Stimulated activated CD4-positive, alpha-beta T cell treated with anti-CD3 and anti-CD28 coated beads, TNF-alpha, amount 100 ng/mL, for 1 hour (primary cell): ENCODE measurements around the gene CANX.

Experiments used
- DNase-seq, 3 donors: peaks; one replicate each; pipeline ENCODE4 v3.0.0-alpha.2; 2020; ENCODE audit warnings: low read depth in 3 of 3, low spot score in 1 of 3

CANX gene

GRCh38 chr5:179773686-179774040 is 74.9 kb downstream of the CANX start:
- no peak for DNase-seq

GRCh38 chr5:179774442-179774841 is 75.7 kb downstream of the CANX start:
- DNase-seq: no peak

GRCh38 chr5:179776411-179776938 is 77.7 kb downstream of the CANX start:
- DNase-seq: no peak

DNA sequence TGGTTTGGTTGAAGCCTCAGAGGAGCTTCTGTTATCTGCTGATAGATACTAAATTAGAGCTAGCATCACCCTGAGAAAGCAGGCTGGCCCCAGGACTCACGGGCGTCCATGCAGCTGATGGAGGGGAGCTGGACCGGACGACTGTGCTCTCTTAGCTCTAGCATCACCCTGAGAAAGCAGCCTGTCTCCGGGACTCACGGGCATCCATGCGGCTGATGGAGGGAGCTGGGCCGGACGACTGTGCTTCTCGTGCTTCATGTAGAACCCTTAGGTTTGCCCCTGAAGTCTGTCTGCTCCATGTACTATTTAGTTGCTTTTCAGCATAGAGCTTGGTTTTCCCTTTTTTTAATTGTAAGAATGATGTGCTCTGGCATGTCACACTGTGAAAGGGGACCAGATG is 78.7 kb downstream of the CANX start:
- DNase-seq: no peak

DNA sequence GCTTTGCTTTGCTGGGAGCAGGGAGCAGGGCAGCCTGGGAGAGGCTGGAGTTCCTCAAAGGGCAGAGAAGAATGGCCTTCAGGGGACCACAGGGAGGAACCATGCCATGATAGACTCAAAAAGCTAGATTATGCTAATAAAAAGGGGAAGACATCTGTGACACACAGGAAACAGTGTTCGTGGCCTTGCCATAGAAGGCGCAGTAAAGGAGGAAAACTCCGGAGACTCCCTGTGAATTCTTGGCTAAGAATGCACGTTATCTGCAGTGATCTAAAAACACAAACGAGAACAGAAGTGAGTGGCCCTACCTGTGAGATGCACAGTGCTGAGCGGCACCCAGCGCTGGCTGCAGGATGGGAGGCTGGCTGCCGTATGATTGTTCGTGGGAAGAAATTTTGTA is 79.1 kb downstream of the CANX start:
- DNase-seq: no peak

- no peak for DNase-seq
These were observed 79.8 kb downstream of the CANX start for GRCh38 chr5:179778591-179778990.

- DNase-seq: no peak
These were observed 81.1 kb downstream of the CANX start for GRCh38 chr5:179779826-179780225.

GRCh38 chr5:179780362-179780761 is 81.6 kb downstream of the CANX start:
- no peak for DNase-seq
